ENCODE data around the gene ALDH5A1.

The ALDH5A1 gene

GRCh38 chr6:24494821-24495795 is at the start of gene ALDH5A1:
TSS of gene ALDH5A1 (plus strand) at chr6:24494969. CDS start at chr6:24494997, 28 bp downstream.
- TF ChIP-seq, protein P1, sequence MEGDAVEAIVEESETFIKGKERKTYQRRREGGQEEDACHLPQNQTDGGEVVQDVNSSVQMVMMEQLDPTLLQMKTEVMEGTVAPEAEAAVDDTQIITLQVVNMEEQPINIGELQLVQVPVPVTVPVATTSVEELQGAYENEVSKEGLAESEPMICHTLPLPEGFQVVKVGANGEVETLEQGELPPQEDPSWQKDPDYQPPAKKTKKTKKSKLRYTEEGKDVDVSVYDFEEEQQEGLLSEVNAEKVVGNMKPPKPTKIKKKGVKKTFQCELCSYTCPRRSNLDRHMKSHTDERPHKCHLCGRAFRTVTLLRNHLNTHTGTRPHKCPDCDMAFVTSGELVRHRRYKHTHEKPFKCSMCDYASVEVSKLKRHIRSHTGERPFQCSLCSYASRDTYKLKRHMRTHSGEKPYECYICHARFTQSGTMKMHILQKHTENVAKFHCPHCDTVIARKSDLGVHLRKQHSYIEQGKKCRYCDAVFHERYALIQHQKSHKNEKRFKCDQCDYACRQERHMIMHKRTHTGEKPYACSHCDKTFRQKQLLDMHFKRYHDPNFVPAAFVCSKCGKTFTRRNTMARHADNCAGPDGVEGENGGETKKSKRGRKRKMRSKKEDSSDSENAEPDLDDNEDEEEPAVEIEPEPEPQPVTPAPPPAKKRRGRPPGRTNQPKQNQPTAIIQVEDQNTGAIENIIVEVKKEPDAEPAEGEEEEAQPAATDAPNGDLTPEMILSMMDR (IDR thresholded peaks at IDR 0.05; ENCODE audit: low read length, missing control alignments) = peak; percentile 9
- DNase-seq (ENCODE audit: low read depth) = peak; percentile 54
- H3K4me3 ChIP-seq (replicated peaks; ENCODE audit: low read depth, low read length) = peak within 1 kb of the TSS; percentile 55

DNA sequence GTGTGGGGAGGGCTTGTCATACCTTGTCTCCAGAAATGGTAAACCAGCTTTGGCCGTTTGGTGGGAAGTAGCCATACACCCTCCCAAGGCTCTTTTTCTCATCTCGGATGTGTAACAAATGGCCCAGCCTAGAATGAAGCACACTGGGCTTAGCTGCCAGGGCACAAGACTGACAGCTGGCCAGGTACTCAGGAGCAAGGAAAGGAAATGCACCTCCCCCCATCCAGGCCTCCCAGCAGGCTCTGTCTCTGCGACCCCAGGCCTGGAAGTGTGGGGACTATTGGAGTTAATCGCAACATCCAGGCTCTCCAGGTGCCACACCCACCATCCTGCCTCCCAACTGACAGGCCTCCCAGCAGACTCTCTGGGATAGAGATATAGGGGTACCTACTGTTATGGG is 49.1 kb upstream of the ALDH5A1 start:
- no peak overlapping the region for H3K4me3 ChIP-seq (replicated peaks; ENCODE audit: low read depth, low read length)
- DNase-seq (ENCODE audit: low read depth) = no peak
- TF ChIP-seq, protein P1 (IDR thresholded peaks at IDR 0.05; ENCODE audit: low read length, missing control alignments) = no peak

GRCh38 chr6:24446670-24447069 is 48.1 kb upstream of the ALDH5A1 start:
- no peak overlapping the region for H3K4me3 ChIP-seq (replicated peaks; ENCODE audit: low read depth, low read length)
- TF ChIP-seq, protein P1 (IDR thresholded peaks at IDR 0.05; ENCODE audit: low read length, missing control alignments) = no peak
- no peak for DNase-seq (ENCODE audit: low read depth)

DNA sequence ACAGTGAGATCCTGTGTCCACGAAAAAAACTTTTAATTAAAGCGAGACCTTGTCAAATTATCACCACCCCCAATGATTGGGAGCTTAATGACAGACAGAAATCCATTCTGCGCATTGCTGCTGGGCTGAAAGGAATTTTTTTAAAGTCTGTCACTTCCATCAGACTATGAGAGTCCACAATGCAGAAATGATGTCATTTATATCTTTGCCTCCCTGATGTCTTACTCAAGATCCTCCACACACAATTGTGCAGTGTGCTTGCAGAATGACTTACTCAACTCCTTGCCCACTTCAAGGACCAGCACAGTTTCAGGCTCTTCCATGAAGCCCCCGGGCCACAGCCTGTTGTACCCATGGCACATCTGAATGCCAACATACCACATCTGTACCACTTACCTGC is 46.4 kb upstream of the ALDH5A1 start:
- no peak for DNase-seq (ENCODE audit: low read depth)
- no peak overlapping the region for H3K4me3 ChIP-seq (replicated peaks; ENCODE audit: low read depth, low read length)
- TF ChIP-seq, protein P1 (IDR thresholded peaks at IDR 0.05; ENCODE audit: low read length, missing control alignments) = no peak

DNA sequence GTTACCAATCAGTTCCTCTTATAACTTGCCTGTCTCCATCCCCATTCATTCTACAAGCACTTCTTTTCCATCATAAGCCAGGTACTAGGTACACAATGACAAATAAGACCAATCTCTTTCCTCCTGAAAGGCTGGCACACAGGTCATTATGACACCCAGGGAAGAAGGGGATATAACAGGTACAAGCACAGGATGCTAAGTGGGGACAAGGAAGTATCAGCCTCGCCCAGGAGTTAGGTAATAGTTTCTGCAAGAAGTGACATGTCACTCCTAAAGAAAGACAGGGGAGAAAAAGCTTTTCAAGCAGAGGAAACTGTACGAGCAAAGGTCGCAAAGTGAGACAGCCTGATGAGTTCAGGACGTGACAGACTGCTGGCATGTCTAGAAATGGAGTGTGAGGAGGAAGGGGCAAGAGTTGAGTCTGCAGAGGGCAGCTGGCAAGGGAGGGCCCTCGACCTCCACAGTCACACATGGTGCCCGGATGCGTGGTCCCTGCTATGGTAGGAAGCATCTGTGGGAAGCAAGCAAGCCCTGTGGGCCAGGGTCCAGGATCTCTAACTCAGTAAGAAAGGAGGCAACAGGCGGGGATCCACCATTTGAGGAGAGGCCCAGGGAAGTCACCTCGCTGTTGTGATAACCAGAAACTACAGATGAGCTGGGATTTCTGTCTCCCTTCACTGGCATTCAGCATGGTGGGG is 45.8 kb upstream of the ALDH5A1 start:
- H3K4me3 ChIP-seq (replicated peaks; ENCODE audit: low read depth, low read length) = no peak overlapping the region
- DNase-seq (ENCODE audit: low read depth) = no peak
- TF ChIP-seq, protein P1 (IDR thresholded peaks at IDR 0.05; ENCODE audit: low read length, missing control alignments) = no peak

DNA sequence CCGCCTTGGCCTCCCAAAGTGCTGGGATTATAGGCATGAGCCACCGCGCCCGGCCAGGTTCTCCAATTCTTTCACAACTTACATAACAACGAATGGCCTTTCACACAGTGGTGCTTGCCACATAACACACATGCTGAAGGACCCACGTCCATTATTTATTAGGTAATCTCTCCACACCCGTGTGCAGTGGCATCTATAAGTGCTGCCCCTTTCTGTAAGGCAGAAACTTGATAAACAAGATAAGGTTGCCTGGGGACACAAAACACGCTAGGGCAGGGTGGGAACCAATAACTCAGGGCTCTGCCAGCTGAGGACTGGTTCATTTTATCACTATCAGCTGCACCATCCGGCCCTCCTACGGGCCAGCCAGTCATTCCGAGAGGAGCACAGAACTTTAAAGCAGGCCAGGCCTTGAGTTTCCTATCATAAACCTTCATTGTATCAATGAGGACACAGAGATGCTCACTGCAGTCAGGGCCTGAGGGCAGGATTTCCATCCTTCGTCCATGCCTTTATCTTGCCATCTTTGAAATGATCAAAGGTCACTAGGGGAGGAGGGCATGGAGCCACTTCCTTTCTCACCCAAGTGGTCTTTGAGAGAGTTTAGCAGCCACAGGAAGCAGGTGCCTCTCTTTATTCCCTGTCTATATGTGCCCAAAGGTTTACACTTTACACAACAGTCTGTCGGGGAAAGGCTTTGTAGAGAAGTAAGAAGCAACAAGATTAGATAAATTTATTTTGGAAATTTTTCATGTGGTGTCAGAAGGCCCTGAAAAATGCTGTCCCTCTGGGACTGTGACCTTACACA is 43.0 kb upstream of the ALDH5A1 start:
- no peak overlapping the region for H3K4me3 ChIP-seq (replicated peaks; ENCODE audit: low read depth, low read length)
- TF ChIP-seq, protein P1 (IDR thresholded peaks at IDR 0.05; ENCODE audit: low read length, missing control alignments) = no peak
- no peak for DNase-seq (ENCODE audit: low read depth)

Measured in fibroblast of pulmonary artery (primary cell).